GM23338 (cell line): ENCODE data around the gene AFTPH. TPM values are rescaled to one million over a fixed set of nuclear protein-coding genes. Genes with fewer than 3 reads are reported as not detected.

Source experiments
- ATAC-seq: fragments of 200-7000 bp; cut with Tn5 transposase; 3 replicates; pipeline ENCODE4 v1.9.1; 2020
- DNase-seq: peaks from one replicate; pipeline ENCODE4 v3.0.0-alpha.2; 2015; ENCODE audit warnings: low spot score
- H2AFZ ChIP-seq: fragments of 200-600 bp; sonication (generic); 2 replicates; pipeline ENCODE4 v1.8.0; 2016; ENCODE audit warnings: antibody characterized with exemption, mild to moderate bottlenecking, moderate library complexity
- H3F3A ChIP-seq: fragments of 200-600 bp; sonication (generic); replicated peaks from 2 replicates; pipeline ENCODE4 v1.8.0; 2017; ENCODE audit warnings: antibody characterized with exemption, mixed run types, low read depth
- H3K27ac ChIP-seq: fragments of 200-600 bp; sonication (generic); 2 replicates; pipeline ENCODE4 v1.6.1; 2016; ENCODE audit warnings: low read depth
- H3K27me3 ChIP-seq: fragments of 200-600 bp; sonication (generic); 2 replicates; pipeline ENCODE4 v1.8.0; 2016; ENCODE audit warnings: mild to moderate bottlenecking, mixed run types, moderate library complexity; ENCODE audit not compliant: insufficient read depth
- H3K36me3 ChIP-seq: fragments of 200-600 bp; sonication (generic); 2 replicates; pipeline ENCODE4 v1.8.0; 2016; ENCODE audit warnings: mild to moderate bottlenecking; ENCODE audit not compliant: insufficient read depth
- H3K4me1 ChIP-seq: fragments of 200-600 bp; sonication (generic); 2 replicates; pipeline ENCODE4 v1.8.0; 2016; ENCODE audit warnings: mild to moderate bottlenecking, moderate library complexity; ENCODE audit not compliant: insufficient read depth
- H3K4me2 ChIP-seq: fragments of 200-600 bp; sonication (generic); 2 replicates; pipeline ENCODE4 v1.7.1; 2017; ENCODE audit warnings: mixed run types
- H3K4me3 ChIP-seq: fragments of 200-600 bp; sonication (generic); 2 replicates; pipeline ENCODE4 v1.6.1; 2016; ENCODE audit warnings: mixed run types
- H3K79me2 ChIP-seq: fragments of 200-600 bp; sonication (generic); replicated peaks from 2 replicates; pipeline ENCODE4 v1.8.0; 2017; ENCODE audit warnings: mild to moderate bottlenecking; ENCODE audit not compliant: insufficient read depth
- H3K9me2 ChIP-seq: fragments of 200-600 bp; sonication (generic); 2 replicates; pipeline ENCODE4 v1.8.0; 2017; ENCODE audit not compliant: insufficient read depth
- H4K20me1 ChIP-seq: fragments of 200-600 bp; sonication (generic); replicated peaks from 2 replicates; pipeline ENCODE4 v1.8.0; 2017; ENCODE audit warnings: mild to moderate bottlenecking; ENCODE audit not compliant: insufficient read depth
- H3K27ac Mint-ChIP-seq: 2 replicates; pipeline ENCODE4 v1.8.0; 2020; ENCODE audit warnings: inconsistent platforms, mild to moderate bottlenecking, moderate library complexity, mixed read lengths
- H3K27me3 Mint-ChIP-seq: 3 replicates; pipeline ENCODE4 v1.8.0; 2022; ENCODE audit warnings: low read depth, mild to moderate bottlenecking, moderate library complexity, mixed read lengths, inconsistent platforms; ENCODE audit not compliant: insufficient read depth, poor library complexity
- H3K36me3 Mint-ChIP-seq: 3 replicates; pipeline ENCODE4 v1.8.0; 2021; ENCODE audit warnings: low read depth, mild to moderate bottlenecking, inconsistent platforms, moderate library complexity, mixed read lengths
- H3K4me1 Mint-ChIP-seq: 3 replicates; pipeline ENCODE4 v1.8.0; 2020; ENCODE audit warnings: mild to moderate bottlenecking, inconsistent platforms, mixed read lengths
- H3K4me3 Mint-ChIP-seq: 3 replicates; pipeline ENCODE4 v1.8.0; 2021; ENCODE audit warnings: moderate library complexity, mild to moderate bottlenecking, inconsistent platforms, mixed read lengths
- H3K9me3 Mint-ChIP-seq: 3 replicates; pipeline ENCODE4 v1.8.0; 2020; ENCODE audit warnings: moderate library complexity, mild to moderate bottlenecking, inconsistent platforms, mixed read lengths
- CREB1 ChIP-seq: fragments of 250-450 bp; sonication (Bioruptor Pico); IDR thresholded peaks from 2 replicates; pipeline ENCODE4 v1.5.0; 2020; ENCODE audit warnings: low read depth, mild to moderate bottlenecking, moderate library complexity
- EZH2 ChIP-seq: fragments of 200-600 bp; sonication (generic); IDR thresholded peaks from one replicate; pipeline ENCODE4 v1.8.0; 2017; ENCODE audit warnings: antibody characterized with exemption, mild to moderate bottlenecking, low read depth; ENCODE audit not compliant: unreplicated experiment
- EZH2phosphoT487 ChIP-seq: fragments of 200-600 bp; sonication (generic); IDR thresholded peaks from one replicate; pipeline ENCODE4 v1.8.1; 2018; ENCODE audit warnings: antibody characterized with exemption; ENCODE audit not compliant: unreplicated experiment
- JUNB ChIP-seq: IDR thresholded peaks from one replicate; pipeline ENCODE4 v1.6.1; 2016; ENCODE audit warnings: antibody characterized with exemption; ENCODE audit not compliant: unreplicated experiment
- NANOG ChIP-seq: IDR thresholded peaks from 2 replicates; pipeline ENCODE4 v1.6.1; 2016; ENCODE audit warnings: antibody characterized with exemption, borderline replicate concordance
- POLR2AphosphoS5 ChIP-seq: IDR thresholded peaks from 2 replicates; pipeline ENCODE4 v1.6.1; 2016; ENCODE audit warnings: antibody characterized with exemption, low read depth
- STAT1 ChIP-seq: IDR thresholded peaks from one replicate; pipeline ENCODE4 v1.6.1; 2016; ENCODE audit warnings: antibody characterized with exemption; ENCODE audit not compliant: unreplicated experiment
- polyA plus RNA-seq: library from polyadenylated mRNA; unstranded; fragments of >200 nt; fragmentation: Nextera tagmentation; extraction: Ambion mirVana; gene quantifications from 2 replicates; pipeline ENCODE4 v1.2.1, GENCODE V29; 2016
- total RNA-seq: library from RNA; depleted of rRNA; stranded (reverse); fragments of >200 nt; shearing (Covaris generic); gene quantifications from 2 replicates; pipeline ENCODE4 v1.2.3, GENCODE V29; 2014
- TF ChIP-seq, protein P1 (sequence below), 2 experiments: fragments of 200-600 bp in 1 of 2; sonication (generic) in 1 of 2; conservative IDR thresholded peaks; 2 replicates each; pipeline versions ENCODE4 v1.5.1 to v1.6.1; 2016 to 2017; ENCODE audit warnings: antibody characterized with exemption in 2 of 2, low read depth in 2 of 2, mild to moderate bottlenecking in 2 of 2, moderate library complexity in 1 of 2
- TF ChIP-seq, protein P2 (sequence below): IDR thresholded peaks from 2 replicates; pipeline ENCODE4 v1.6.1; 2016; ENCODE audit warnings: antibody characterized with exemption
- TF ChIP-seq, protein P3 (sequence below): fragments of 250-450 bp; sonication (Bioruptor Pico); IDR thresholded peaks from 2 replicates; pipeline ENCODE4 v1.5.0; 2020; ENCODE audit warnings: mild to moderate bottlenecking, moderate library complexity

Gene AFTPH
- total and polyA plus RNA-seq, 2 experiments from 2014 or later = 14.9 to 20.6 TPM

GRCh38 chr2:64631771-64632170 is 107.6 kb downstream of the AFTPH start (continued):
- TF ChIP-seq NANOG = no peak
- TF ChIP-seq JUNB = no peak
- TF ChIP-seq, protein P1, sequence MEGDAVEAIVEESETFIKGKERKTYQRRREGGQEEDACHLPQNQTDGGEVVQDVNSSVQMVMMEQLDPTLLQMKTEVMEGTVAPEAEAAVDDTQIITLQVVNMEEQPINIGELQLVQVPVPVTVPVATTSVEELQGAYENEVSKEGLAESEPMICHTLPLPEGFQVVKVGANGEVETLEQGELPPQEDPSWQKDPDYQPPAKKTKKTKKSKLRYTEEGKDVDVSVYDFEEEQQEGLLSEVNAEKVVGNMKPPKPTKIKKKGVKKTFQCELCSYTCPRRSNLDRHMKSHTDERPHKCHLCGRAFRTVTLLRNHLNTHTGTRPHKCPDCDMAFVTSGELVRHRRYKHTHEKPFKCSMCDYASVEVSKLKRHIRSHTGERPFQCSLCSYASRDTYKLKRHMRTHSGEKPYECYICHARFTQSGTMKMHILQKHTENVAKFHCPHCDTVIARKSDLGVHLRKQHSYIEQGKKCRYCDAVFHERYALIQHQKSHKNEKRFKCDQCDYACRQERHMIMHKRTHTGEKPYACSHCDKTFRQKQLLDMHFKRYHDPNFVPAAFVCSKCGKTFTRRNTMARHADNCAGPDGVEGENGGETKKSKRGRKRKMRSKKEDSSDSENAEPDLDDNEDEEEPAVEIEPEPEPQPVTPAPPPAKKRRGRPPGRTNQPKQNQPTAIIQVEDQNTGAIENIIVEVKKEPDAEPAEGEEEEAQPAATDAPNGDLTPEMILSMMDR (conservative IDR thresholded peaks at IDR 0.05; ENCODE audit: low read depth in 2 of 2) = no peak
- no peak for TF ChIP-seq EZH2phosphoT487
- TF ChIP-seq, protein P2, sequence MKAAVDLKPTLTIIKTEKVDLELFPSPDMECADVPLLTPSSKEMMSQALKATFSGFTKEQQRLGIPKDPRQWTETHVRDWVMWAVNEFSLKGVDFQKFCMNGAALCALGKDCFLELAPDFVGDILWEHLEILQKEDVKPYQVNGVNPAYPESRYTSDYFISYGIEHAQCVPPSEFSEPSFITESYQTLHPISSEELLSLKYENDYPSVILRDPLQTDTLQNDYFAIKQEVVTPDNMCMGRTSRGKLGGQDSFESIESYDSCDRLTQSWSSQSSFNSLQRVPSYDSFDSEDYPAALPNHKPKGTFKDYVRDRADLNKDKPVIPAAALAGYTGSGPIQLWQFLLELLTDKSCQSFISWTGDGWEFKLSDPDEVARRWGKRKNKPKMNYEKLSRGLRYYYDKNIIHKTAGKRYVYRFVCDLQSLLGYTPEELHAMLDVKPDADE = no peak
- no peak for TF ChIP-seq EZH2
- no peak for TF ChIP-seq STAT1

DNA sequence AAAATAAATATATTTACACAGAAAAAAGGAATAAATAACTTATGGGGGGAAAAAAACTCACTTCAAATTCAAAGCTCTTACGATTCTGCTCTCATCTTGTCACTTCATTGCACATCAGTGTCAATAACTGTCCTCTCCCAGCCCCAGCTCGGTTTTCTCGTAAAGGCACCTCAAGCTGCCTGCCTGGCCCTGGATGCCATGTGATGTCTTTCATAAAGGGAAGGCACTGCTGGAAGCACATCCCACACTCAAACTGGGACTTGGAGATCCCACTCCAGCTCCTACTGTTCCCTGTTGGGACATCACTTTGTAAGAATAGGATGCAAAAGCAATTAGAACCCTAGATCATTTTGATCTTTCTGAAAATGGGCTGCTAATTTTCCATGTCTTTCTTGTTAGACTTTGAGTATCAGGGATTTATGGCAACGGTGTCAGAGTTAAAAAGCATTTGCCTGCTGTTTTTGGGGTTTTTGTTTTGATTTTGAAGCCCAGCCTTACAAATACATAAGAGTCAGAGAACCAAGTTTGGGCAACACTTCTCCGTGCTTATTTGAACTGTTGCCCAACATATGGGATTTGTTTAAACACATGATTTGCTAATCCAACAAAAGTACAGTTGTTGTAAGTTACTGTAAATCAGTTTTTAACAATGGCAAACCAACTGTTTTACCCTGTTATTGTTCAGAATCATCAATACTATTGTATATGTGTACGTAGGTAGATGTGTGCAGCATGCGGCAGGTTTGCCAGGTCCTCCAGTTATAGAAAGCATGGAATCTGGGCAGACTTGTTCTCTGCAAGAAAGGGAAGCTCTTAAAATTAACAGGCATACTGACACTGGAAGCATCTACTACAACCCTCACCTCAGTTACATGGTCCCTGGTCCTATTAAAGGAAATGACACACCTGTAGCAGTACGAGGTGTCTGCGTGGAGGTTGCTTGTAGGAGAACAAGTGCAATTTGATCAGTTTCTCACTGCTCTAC is 109.0 kb downstream of the AFTPH start:
- Mint-ChIP-seq H3K36me3 (peaks cover 15% of the 10 kb centered on the region), H3K27ac (no peak overlapping the region; the same call in 1 of the 2 replicates), H3K4me3 (no peak overlapping the region), H3K4me1 (peaks cover 34% of the 10 kb centered on the region), H3K27me3 (peaks cover 3% of the 10 kb centered on the region), H3K9me3 (no peaks in the 10 kb centered on the region)
- H3K27me3 ChIP-seq = no peaks in the 10 kb centered on the region
- H4K20me1 ChIP-seq = peaks cover 12% of the 10 kb centered on the region; the same call in 1 of the 2 replicates
- peaks cover 29% of the 10 kb centered on the region for H3K4me1 ChIP-seq
- ATAC-seq = no peak
- no peaks in the 10 kb centered on the region for H3F3A ChIP-seq
- no peak for DNase-seq
- no peak for TF ChIP-seq EZH2
- TF ChIP-seq, protein P2 = no peak
- TF ChIP-seq STAT1 = no peak
- TF ChIP-seq, protein P3, sequence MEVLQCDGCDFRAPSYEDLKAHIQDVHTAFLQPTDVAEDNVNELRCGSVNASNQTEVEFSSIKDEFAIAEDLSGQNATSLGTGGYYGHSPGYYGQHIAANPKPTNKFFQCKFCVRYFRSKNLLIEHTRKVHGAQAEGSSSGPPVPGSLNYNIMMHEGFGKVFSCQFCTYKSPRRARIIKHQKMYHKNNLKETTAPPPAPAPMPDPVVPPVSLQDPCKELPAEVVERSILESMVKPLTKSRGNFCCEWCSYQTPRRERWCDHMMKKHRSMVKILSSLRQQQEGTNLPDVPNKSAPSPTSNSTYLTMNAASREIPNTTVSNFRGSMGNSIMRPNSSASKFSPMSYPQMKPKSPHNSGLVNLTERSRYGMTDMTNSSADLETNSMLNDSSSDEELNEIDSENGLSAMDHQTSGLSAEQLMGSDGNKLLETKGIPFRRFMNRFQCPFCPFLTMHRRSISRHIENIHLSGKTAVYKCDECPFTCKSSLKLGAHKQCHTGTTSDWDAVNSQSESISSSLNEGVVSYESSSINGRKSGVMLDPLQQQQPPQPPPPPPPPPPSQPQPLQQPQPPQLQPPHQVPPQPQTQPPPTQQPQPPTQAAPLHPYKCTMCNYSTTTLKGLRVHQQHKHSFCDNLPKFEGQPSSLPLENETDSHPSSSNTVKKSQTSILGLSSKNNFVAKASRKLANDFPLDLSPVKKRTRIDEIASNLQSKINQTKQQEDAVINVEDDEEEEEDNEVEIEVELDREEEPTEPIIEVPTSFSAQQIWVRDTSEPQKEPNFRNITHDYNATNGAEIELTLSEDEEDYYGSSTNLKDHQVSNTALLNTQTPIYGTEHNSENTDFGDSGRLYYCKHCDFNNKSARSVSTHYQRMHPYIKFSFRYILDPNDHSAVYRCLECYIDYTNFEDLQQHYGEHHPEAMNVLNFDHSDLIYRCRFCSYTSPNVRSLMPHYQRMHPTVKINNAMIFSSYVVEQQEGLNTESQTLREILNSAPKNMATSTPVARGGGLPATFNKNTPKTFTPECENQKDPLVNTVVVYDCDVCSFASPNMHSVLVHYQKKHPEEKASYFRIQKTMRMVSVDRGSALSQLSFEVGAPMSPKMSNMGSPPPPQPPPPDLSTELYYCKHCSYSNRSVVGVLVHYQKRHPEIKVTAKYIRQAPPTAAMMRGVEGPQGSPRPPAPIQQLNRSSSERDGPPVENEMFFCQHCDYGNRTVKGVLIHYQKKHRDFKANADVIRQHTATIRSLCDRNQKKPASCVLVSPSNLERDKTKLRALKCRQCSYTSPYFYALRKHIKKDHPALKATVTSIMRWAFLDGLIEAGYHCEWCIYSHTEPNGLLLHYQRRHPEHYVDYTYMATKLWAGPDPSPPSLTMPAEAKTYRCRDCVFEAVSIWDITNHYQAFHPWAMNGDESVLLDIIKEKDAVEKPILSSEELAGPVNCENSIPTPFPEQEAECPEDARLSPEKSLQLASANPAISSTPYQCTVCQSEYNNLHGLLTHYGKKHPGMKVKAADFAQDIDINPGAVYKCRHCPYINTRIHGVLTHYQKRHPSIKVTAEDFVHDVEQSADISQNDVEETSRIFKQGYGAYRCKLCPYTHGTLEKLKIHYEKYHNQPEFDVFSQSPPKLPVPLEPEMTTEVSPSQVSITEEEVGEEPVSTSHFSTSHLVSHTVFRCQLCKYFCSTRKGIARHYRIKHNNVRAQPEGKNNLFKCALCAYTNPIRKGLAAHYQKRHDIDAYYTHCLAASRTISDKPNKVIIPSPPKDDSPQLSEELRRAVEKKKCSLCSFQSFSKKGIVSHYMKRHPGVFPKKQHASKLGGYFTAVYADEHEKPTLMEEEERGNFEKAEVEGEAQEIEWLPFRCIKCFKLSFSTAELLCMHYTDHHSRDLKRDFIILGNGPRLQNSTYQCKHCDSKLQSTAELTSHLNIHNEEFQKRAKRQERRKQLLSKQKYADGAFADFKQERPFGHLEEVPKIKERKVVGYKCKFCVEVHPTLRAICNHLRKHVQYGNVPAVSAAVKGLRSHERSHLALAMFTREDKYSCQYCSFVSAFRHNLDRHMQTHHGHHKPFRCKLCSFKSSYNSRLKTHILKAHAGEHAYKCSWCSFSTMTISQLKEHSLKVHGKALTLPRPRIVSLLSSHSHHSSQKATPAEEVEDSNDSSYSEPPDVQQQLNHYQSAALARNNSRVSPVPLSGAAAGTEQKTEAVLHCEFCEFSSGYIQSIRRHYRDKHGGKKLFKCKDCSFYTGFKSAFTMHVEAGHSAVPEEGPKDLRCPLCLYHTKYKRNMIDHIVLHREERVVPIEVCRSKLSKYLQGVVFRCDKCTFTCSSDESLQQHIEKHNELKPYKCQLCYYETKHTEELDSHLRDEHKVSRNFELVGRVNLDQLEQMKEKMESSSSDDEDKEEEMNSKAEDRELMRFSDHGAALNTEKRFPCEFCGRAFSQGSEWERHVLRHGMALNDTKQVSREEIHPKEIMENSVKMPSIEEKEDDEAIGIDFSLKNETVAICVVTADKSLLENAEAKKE (CRISPR knock-in tag) = no peak
- TF ChIP-seq CREB1 (CRISPR knock-in tag) = no peak
- TF ChIP-seq JUNB = no peak
- TF ChIP-seq POLR2AphosphoS5 = no peak
- TF ChIP-seq, protein P1 (conservative IDR thresholded peaks at IDR 0.05; ENCODE audit: low read depth in 2 of 2) = no peak
- H3K27ac ChIP-seq = no peak overlapping the region
- H3K36me3 ChIP-seq = no peaks in the 10 kb centered on the region
- no peak overlapping the region for H2AFZ ChIP-seq
- H3K9me2 ChIP-seq = no peaks in the 10 kb centered on the region
- peaks cover 8% of the 10 kb centered on the region for H3K79me2 ChIP-seq
- no peak overlapping the region for H3K4me2 ChIP-seq
- no peak overlapping the region for H3K4me3 ChIP-seq
